Measurements from ENCODE around the gene PLAGL1. TPM values are rescaled to one million over a fixed set of nuclear protein-coding genes. Genes with fewer than 3 reads are reported as not detected.
A peak's percentile ranks its signal among the peaks of the same experiment; 100 is the strongest.

Gene PLAGL1
- total and polyA plus RNA-seq, 2 of the 8 experiments (the other 6 are each of a cell fraction or from before 2014, with no cell fraction given): 0.94 to 1.1 TPM

GRCh38 chr6:143941852-143942627, 66.0 kb downstream of the PLAGL1 start (continued):
- TF ChIP-seq CEBPB (IDR thresholded peaks at IDR 0.05; ENCODE audit: low read depth, low read length) (no peak), TAF7 (optimal IDR thresholded peaks at IDR 0.05; ENCODE audit: borderline replicate concordance, low read depth, low read length) (peak; percentile 31), EP300 (IDR thresholded peaks at IDR 0.05; ENCODE audit: borderline replicate concordance in 1 of 2, low read depth in 2 of 2, low read length in 2 of 2) (peak in 1 of 2 experiments; percentile 4; a peak in 1 of 3 replicates), YY1 (IDR thresholded peaks at IDR 0.05; ENCODE audit: low read depth, low read length) (peak; percentile 73)
